ENCODE data around the gene ABLIM2.

ABLIM2 gene

DNA sequence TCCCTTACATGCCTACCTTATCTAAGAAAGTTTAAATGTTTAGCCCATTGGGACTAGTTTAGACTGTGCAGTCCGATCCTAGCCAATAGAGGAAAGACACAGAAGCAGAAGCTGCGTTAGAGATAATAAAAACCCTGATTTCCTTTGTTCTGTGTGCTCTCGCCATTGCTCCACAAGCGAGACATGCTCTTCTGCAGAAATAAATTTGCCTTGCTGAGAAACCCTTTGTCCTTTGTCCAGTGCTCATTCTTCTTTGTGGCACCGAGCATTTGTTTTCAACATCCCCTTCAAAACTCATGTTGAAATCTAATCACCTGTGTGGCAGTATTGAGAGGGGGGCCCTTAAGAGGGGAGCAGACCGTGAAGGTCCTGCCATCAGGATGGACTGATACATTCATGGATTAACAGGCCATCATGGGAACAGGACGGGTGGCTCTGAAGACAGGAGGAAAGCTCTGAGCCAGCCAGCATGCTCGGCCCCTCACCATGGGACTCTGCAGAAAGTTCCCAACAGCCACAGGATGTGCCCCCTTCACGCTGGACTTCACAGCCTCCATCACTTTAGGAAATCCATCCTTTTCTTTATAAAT is 94.5 kb downstream of the ABLIM2 start:
- no peak overlapping the region for H3K4me2 ChIP-seq (ENCODE audit: low read depth, low read length)
- peaks cover 84% of the 10 kb centered on the region for H3K27me3 ChIP-seq (replicated peaks; ENCODE audit: insufficient read depth, low read length)
- H4K20me1 ChIP-seq (ENCODE audit: insufficient read depth, low read length) = no peaks in the 10 kb centered on the region
- no peak for DNase-seq
- no peak overlapping the region for H3K4me3 ChIP-seq (ENCODE audit: low read length)
- H3K9me3 ChIP-seq (replicated peaks; ENCODE audit: insufficient read depth, low read length) = no peaks in the 10 kb centered on the region
- no peak for TF ChIP-seq EZH2 (optimal IDR thresholded peaks at IDR 0.05; ENCODE audit: low read depth, low read length)
- no peaks in the 10 kb centered on the region for H3K9me2 ChIP-seq (replicated peaks; ENCODE audit: insufficient read depth, low read length)
- H2AFZ ChIP-seq (ENCODE audit: low read length) = no peak overlapping the region
- no peak overlapping the region for H3K9ac ChIP-seq (ENCODE audit: low read length)
- no peaks in the 10 kb centered on the region for H3K79me2 ChIP-seq (ENCODE audit: low read length)
- no peaks in the 10 kb centered on the region for H3K36me3 ChIP-seq (replicated peaks; ENCODE audit: insufficient read depth, low read length)
- no peaks in the 10 kb centered on the region for H3K4me1 ChIP-seq (ENCODE audit: low read length)
- no peaks in the 10 kb centered on the region for H3F3A ChIP-seq (ENCODE audit: insufficient read depth, low read length)
- no peak overlapping the region for H3K27ac ChIP-seq (ENCODE audit: low read length)

- DNase-seq = no peak
- Histone ChIP-seq H2AFZ (ENCODE audit: low read length) (no peak overlapping the region), H3K79me2 (ENCODE audit: low read length) (no peaks in the 10 kb centered on the region), H3K4me1 (ENCODE audit: low read length) (no peaks in the 10 kb centered on the region), H4K20me1 (ENCODE audit: insufficient read depth, low read length) (no peaks in the 10 kb centered on the region), H3K4me3 (ENCODE audit: low read length) (no peak overlapping the region), H3K9ac (ENCODE audit: low read length) (no peak overlapping the region), H3F3A (ENCODE audit: insufficient read depth, low read length) (no peaks in the 10 kb centered on the region), H3K4me2 (ENCODE audit: low read depth, low read length) (no peak overlapping the region), H3K27ac (ENCODE audit: low read length) (no peak overlapping the region), H3K9me3 (replicated peaks; ENCODE audit: insufficient read depth, low read length) (no peaks in the 10 kb centered on the region), H3K9me2 (replicated peaks; ENCODE audit: insufficient read depth, low read length) (no peaks in the 10 kb centered on the region), H3K36me3 (replicated peaks; ENCODE audit: insufficient read depth, low read length) (no peaks in the 10 kb centered on the region), H3K27me3 (replicated peaks; ENCODE audit: insufficient read depth, low read length) (peaks cover 83% of the 10 kb centered on the region)
- TF ChIP-seq EZH2 (optimal IDR thresholded peaks at IDR 0.05; ENCODE audit: low read depth, low read length) (no peak), EZH2phosphoT487 (IDR thresholded peaks at IDR 0.05; ENCODE audit: low read length) (no peak), CTCF (IDR thresholded peaks at IDR 0.05; ENCODE audit: low read length) (no peak)
Observed at GRCh38 chr4:8061573-8061972, 97.0 kb downstream of the ABLIM2 start.

GRCh38 chr4:8061145-8061544 is 97.5 kb downstream of the ABLIM2 start:
- H3K9me2 ChIP-seq (replicated peaks; ENCODE audit: insufficient read depth, low read length) = no peaks in the 10 kb centered on the region
- H3K9ac ChIP-seq (ENCODE audit: low read length) = no peak overlapping the region
- H3K4me3 ChIP-seq (ENCODE audit: low read length) = no peak overlapping the region
- no peak overlapping the region for H2AFZ ChIP-seq (ENCODE audit: low read length)
- no peaks in the 10 kb centered on the region for H3F3A ChIP-seq (ENCODE audit: insufficient read depth, low read length)
- no peaks in the 10 kb centered on the region for H3K79me2 ChIP-seq (ENCODE audit: low read length)
- peaks cover 80% of the 10 kb centered on the region for H3K27me3 ChIP-seq (replicated peaks; ENCODE audit: insufficient read depth, low read length)
- no peaks in the 10 kb centered on the region for H4K20me1 ChIP-seq (ENCODE audit: insufficient read depth, low read length)
- no peak for DNase-seq
- no peak overlapping the region for H3K4me2 ChIP-seq (ENCODE audit: low read depth, low read length)
- H3K4me1 ChIP-seq (ENCODE audit: low read length) = no peaks in the 10 kb centered on the region
- no peak for TF ChIP-seq EZH2phosphoT487 (IDR thresholded peaks at IDR 0.05; ENCODE audit: low read length)
- no peak for TF ChIP-seq CTCF (IDR thresholded peaks at IDR 0.05; ENCODE audit: low read length)
- no peak for TF ChIP-seq EZH2 (optimal IDR thresholded peaks at IDR 0.05; ENCODE audit: low read depth, low read length)
- H3K9me3 ChIP-seq (replicated peaks; ENCODE audit: insufficient read depth, low read length) = no peaks in the 10 kb centered on the region
- no peak overlapping the region for H3K27ac ChIP-seq (ENCODE audit: low read length)
- H3K36me3 ChIP-seq (replicated peaks; ENCODE audit: insufficient read depth, low read length) = no peaks in the 10 kb centered on the region

- Histone ChIP-seq H3F3A (ENCODE audit: insufficient read depth, low read length) (no peaks in the 10 kb centered on the region), H2AFZ (ENCODE audit: low read length) (no peak overlapping the region), H3K4me1 (ENCODE audit: low read length) (no peaks in the 10 kb centered on the region), H3K4me2 (ENCODE audit: low read depth, low read length) (no peak overlapping the region), H3K9me2 (replicated peaks; ENCODE audit: insufficient read depth, low read length) (no peaks in the 10 kb centered on the region), H3K27ac (ENCODE audit: low read length) (no peak overlapping the region), H3K27me3 (replicated peaks; ENCODE audit: insufficient read depth, low read length) (peaks cover 80% of the 10 kb centered on the region), H4K20me1 (ENCODE audit: insufficient read depth, low read length) (no peaks in the 10 kb centered on the region), H3K36me3 (replicated peaks; ENCODE audit: insufficient read depth, low read length) (no peaks in the 10 kb centered on the region), H3K79me2 (ENCODE audit: low read length) (no peaks in the 10 kb centered on the region), H3K9me3 (replicated peaks; ENCODE audit: insufficient read depth, low read length) (no peaks in the 10 kb centered on the region), H3K9ac (ENCODE audit: low read length) (no peak overlapping the region), H3K4me3 (ENCODE audit: low read length) (no peak overlapping the region)
- TF ChIP-seq EZH2 (optimal IDR thresholded peaks at IDR 0.05; ENCODE audit: low read depth, low read length) (no peak), EZH2phosphoT487 (IDR thresholded peaks at IDR 0.05; ENCODE audit: low read length) (no peak), CTCF (IDR thresholded peaks at IDR 0.05; ENCODE audit: low read length) (no peak)
- DNase-seq = no peak
Observed at GRCh38 chr4:8060632-8061031, 98.0 kb downstream of the ABLIM2 start.
